CD4-positive, CD25-positive, alpha-beta regulatory T cell (primary cell): ENCODE results near the gene ABCB1. TPM values are rescaled to one million over a fixed set of nuclear protein-coding genes. Genes with fewer than 3 reads are reported as not detected.

Experiments used
- ATAC-seq, 2 donors: fragments of 150-1000 bp; cut with Tn5 transposase; one replicate each; pipeline ENCODE4 v1.10.0; 2021; ENCODE audit warnings: low read depth in 2 of 2, moderate number of reproducible peaks in 2 of 2, moderate library complexity in 1 of 2
- DNase-seq, 3 donors: peaks; one replicate each; pipeline versions ENCODE4 v3.0.0 to v3.0.0-alpha.2; 2012 to 2022; ENCODE audit warnings: mixed read lengths in 1 of 3
- H3K27ac ChIP-seq: one replicate; pipeline ENCODE4 v1.7.0; 2013; ENCODE audit warnings: mild to moderate bottlenecking, low read length; ENCODE audit not compliant: insufficient read depth, poor library complexity, severe bottlenecking
- H3K27me3 ChIP-seq: one replicate; pipeline ENCODE4 v1.7.0; 2013; ENCODE audit warnings: low read length; ENCODE audit not compliant: control insufficient read depth, insufficient read depth
- H3K36me3 ChIP-seq: one replicate; pipeline ENCODE4 v1.7.0; 2013; ENCODE audit warnings: mild to moderate bottlenecking, low read length, moderate library complexity; ENCODE audit not compliant: control insufficient read depth, insufficient read depth
- H3K4me1 ChIP-seq: 2 replicates; pipeline ENCODE4 v1.7.0; 2013; ENCODE audit warnings: mild to moderate bottlenecking, low read length; ENCODE audit not compliant: insufficient read depth, control insufficient read depth, poor library complexity, severe bottlenecking
- H3K4me3 ChIP-seq: one replicate; pipeline ENCODE4 v1.7.0; 2013; ENCODE audit warnings: low read depth, mild to moderate bottlenecking, low read length, moderate library complexity
- H3K9me3 ChIP-seq, 2 experiments: 1 replicate in 1 of 2; 2 replicates in 1 of 2; pipeline ENCODE4 v1.7.0; 2013; ENCODE audit warnings: low read length in 2 of 2, mild to moderate bottlenecking in 1 of 2, moderate library complexity in 1 of 2; ENCODE audit not compliant: control insufficient read depth in 2 of 2
- H3K27ac Mint-ChIP-seq, 3 donors: one replicate each; pipeline ENCODE4 v1.8.0; 2020 to 2022; ENCODE audit warnings: mild to moderate bottlenecking in 3 of 3, mixed read lengths in 3 of 3, moderate library complexity in 2 of 3
- H3K27me3 Mint-ChIP-seq: one replicate; pipeline ENCODE4 v1.8.0; 2022; ENCODE audit warnings: mild to moderate bottlenecking, mixed read lengths
- H3K36me3 Mint-ChIP-seq: one replicate; pipeline ENCODE4 v1.8.0; 2020; ENCODE audit warnings: mixed read lengths
- H3K4me1 Mint-ChIP-seq, 4 donors: one replicate each; pipeline ENCODE4 v1.8.0; 2020 to 2022; ENCODE audit warnings: mixed read lengths in 4 of 4, mild to moderate bottlenecking in 1 of 4
- H3K4me3 Mint-ChIP-seq, 4 donors: one replicate each; pipeline ENCODE4 v1.8.0; 2020 to 2022; ENCODE audit warnings: mild to moderate bottlenecking in 4 of 4, mixed read lengths in 4 of 4, moderate library complexity in 3 of 4
- H3K9me3 Mint-ChIP-seq, 7 donors: one replicate each; pipeline ENCODE4 v1.8.0; 2020 to 2022; ENCODE audit warnings: mixed read lengths in 7 of 7, mild to moderate bottlenecking in 3 of 7, moderate library complexity in 2 of 7
- polyA plus RNA-seq, 4 donors: library from polyadenylated mRNA; unstranded; fragments of 300-500 nt; fragmentation: Illumina TruSeq; gene quantifications; one replicate each; pipeline ENCODE4 v1.2.3, GENCODE V29; 2021
- total RNA-seq: library from RNA; stranded (reverse); gene quantifications from one replicate; pipeline ENCODE4 v1.2.3, GENCODE V29; 2022

ABCB1 gene
- total and polyA plus RNA-seq, 5 donors from 2014 or later: 0.06 to 2.0 (median 0.49) TPM

DNA sequence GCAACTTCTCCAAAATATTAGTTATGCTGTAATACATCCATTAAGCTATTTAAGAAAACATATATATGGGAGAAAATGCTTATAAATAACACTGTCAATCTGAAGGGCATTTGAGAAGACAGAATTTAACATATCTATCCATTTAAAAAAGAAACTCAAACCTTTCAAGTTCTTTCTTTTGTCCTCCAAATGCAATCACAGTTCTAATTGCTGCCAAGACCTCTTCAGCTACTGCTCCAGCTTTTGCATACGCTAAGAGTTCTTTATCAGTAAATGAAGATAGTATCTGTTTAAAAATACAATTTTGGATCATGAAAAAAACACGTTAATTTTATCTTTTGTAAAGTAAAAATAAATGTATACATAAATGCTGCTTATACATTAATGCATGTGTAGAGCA, 39.6 kb downstream of the ABCB1 start:
- Histone ChIP-seq H3K27ac (no peak overlapping the region), H3K27me3 (peaks cover 1% of the 10 kb centered on the region), H3K36me3 (no peaks in the 10 kb centered on the region), H3K9me3 (no peaks in the 10 kb centered on the region), H3K4me1 (no peaks in the 10 kb centered on the region), H3K4me3 (no peak overlapping the region)
- H3K4me1 Mint-ChIP-seq: no peaks in the 10 kb centered on the region
- no peak overlapping the region for H3K27ac Mint-ChIP-seq
- no peaks in the 10 kb centered on the region for H3K9me3 Mint-ChIP-seq
- DNase-seq: no peak
- peaks cover 9% of the 10 kb centered on the region for H3K27me3 Mint-ChIP-seq
- no peaks in the 10 kb centered on the region for H3K36me3 Mint-ChIP-seq
- no peak for ATAC-seq
- H3K4me3 Mint-ChIP-seq: no peak overlapping the region

DNA sequence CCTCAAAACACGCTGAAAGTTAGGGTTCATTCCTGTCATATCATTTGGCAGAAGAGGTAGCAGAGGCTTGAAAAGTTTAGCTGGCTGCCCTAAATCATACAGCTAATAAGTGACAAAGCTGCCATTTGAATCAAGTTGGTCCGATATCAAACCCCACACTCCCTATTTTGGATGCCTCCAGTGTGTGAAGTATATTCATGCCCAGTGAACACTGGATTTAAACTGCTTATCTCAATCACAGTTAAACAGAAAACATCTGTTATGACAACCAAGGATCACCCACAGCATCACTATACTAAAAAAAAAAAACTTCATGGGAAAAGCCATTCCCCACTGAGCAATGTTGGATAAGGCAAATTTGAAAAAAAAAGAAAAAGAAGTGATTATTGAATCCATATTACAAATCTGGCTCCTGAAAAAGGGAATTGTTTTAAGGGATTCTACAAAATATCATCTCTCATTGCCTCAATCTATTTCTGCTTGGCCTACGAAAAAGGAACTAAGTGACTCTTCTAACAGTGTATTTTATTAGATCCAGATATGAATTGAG, 48.3 kb downstream of the ABCB1 start:
- H3K4me1 Mint-ChIP-seq: no peaks in the 10 kb centered on the region
- Histone ChIP-seq H3K27ac (no peak overlapping the region), H3K27me3 (no peaks in the 10 kb centered on the region), H3K9me3 (no peaks in the 10 kb centered on the region), H3K4me1 (no peaks in the 10 kb centered on the region), H3K4me3 (no peak overlapping the region), H3K36me3 (no peaks in the 10 kb centered on the region)
- H3K27me3 Mint-ChIP-seq: no peaks in the 10 kb centered on the region
- DNase-seq: no peak
- H3K9me3 Mint-ChIP-seq: no peaks in the 10 kb centered on the region
- H3K36me3 Mint-ChIP-seq: no peaks in the 10 kb centered on the region
- no peak overlapping the region for H3K4me3 Mint-ChIP-seq
- no peak for ATAC-seq
- no peak overlapping the region for H3K27ac Mint-ChIP-seq

DNA sequence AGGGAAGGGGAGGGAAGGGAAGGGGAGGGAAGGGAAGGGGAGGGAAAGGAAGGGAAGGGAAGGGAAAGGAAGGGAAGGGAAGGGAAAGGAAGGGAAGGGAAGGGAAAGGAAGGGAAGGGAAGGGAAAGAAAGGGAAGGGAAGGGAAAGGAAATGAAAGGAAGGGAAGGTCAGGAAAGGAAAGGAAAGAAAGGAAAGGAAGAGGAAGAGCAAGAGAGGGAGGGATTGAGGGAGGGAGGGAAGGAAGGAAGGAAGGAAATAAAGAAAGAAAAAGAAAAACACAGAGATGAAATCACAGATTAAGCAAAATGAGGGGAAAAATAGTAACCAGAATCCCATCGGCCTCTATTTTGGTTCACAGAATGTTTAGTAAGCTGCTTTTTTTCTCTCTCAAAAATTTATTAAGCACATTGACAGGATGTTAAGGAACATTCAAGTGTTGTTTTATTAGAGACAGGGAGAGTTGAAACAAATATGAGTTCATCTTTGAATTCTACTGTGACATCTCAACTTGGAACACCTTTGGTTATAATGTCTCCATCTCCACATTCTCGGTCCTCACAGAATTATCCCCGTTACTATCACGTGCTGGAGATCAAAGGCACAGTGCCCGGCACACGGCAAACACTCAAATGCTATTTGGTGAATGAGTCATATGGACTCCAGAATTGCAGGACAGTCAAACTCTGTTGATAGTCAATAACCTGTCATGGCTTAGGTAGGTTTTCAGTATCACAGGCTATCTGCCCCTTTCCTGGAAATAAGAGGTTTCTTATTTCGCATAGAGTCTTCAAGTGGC, 52.4 kb downstream of the ABCB1 start:
- Histone ChIP-seq H3K27me3 (no peaks in the 10 kb centered on the region), H3K4me3 (no peak overlapping the region), H3K9me3 (no peaks in the 10 kb centered on the region), H3K4me1 (no peaks in the 10 kb centered on the region), H3K36me3 (no peaks in the 10 kb centered on the region), H3K27ac (no peak overlapping the region)
- H3K9me3 Mint-ChIP-seq: no peaks in the 10 kb centered on the region
- no peak overlapping the region for H3K27ac Mint-ChIP-seq
- H3K27me3 Mint-ChIP-seq: no peaks in the 10 kb centered on the region
- no peak for DNase-seq
- no peak for ATAC-seq
- no peaks in the 10 kb centered on the region for H3K4me1 Mint-ChIP-seq
- H3K4me3 Mint-ChIP-seq: no peak overlapping the region
- H3K36me3 Mint-ChIP-seq: no peaks in the 10 kb centered on the region

DNA sequence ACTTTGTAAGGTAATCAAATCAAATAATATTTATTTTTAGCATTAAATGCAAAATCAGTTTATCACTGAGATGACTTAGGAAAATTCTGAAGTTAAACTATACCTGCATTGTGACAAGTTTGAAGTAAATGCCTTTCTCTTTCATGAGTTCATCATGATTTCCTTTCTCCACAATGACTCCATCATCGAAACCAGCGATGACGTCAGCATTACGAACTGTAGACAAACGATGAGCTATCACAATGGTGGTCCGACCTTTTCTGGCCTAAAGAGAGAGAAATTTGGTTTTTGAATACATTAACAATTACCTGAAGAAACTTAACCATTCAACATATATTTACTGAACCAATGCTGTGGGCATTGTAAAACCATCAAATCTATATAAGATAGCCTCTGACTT, 54.9 kb downstream of the ABCB1 start:
- Mint-ChIP-seq H3K27me3 (no peaks in the 10 kb centered on the region), H3K4me1 (no peaks in the 10 kb centered on the region), H3K27ac (no peak overlapping the region), H3K4me3 (no peak overlapping the region), H3K9me3 (no peaks in the 10 kb centered on the region), H3K36me3 (no peaks in the 10 kb centered on the region)
- no peaks in the 10 kb centered on the region for H3K36me3 ChIP-seq
- DNase-seq (no peak), ATAC-seq (no peak)
- H3K27me3 ChIP-seq: no peaks in the 10 kb centered on the region
- no peaks in the 10 kb centered on the region for H3K9me3 ChIP-seq
- H3K27ac ChIP-seq: no peak overlapping the region
- no peak overlapping the region for H3K4me3 ChIP-seq
- no peaks in the 10 kb centered on the region for H3K4me1 ChIP-seq

DNA sequence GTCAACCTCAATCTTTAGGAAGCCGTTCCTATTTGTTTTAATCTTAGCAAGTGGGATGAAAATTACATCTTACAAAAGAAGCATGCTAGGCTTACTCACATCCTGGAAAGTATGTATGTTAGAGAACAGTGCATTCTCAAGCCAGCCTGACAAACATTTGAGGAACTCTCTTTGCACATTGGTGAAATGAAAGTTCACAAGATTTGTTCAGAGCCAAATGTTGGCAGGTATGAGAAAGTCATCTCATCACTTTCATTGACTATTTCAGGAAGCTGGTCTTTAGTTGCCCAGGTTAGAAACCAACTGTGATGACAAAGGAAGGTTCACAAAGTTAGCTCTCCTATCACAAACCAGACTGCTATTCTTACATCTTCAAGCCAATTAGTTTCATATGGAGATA, 57.1 kb downstream of the ABCB1 start:
- DNase-seq (no peak), ATAC-seq (no peak)
- Histone ChIP-seq H3K9me3 (no peaks in the 10 kb centered on the region), H3K4me1 (no peaks in the 10 kb centered on the region), H3K27me3 (no peaks in the 10 kb centered on the region), H3K4me3 (no peak overlapping the region), H3K36me3 (no peaks in the 10 kb centered on the region), H3K27ac (no peak overlapping the region)
- no peaks in the 10 kb centered on the region for H3K4me1 Mint-ChIP-seq
- no peaks in the 10 kb centered on the region for H3K36me3 Mint-ChIP-seq
- H3K9me3 Mint-ChIP-seq: no peaks in the 10 kb centered on the region
- no peak overlapping the region for H3K4me3 Mint-ChIP-seq
- no peaks in the 10 kb centered on the region for H3K27me3 Mint-ChIP-seq
- no peak overlapping the region for H3K27ac Mint-ChIP-seq

DNA sequence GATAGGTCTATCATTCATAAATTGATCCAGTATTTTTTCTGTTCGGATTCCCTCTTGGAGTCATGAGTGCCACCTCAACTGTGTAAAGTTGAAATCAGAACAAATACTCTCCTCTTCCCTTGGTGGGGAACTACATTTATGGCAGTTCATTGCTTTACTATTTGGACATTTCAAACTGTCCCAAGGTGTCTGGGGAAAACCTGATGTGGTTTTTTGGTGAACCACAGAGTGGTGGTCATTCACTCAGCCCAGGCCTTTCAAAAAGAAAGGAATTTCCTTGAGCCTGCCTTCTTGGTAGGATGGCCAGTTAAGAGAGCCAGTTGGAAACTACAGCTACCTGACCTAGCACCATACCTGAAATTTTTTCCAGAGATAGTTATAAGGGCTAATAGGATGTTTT, 59.0 kb downstream of the ABCB1 start:
- H3K4me3 Mint-ChIP-seq: no peak overlapping the region

DNA sequence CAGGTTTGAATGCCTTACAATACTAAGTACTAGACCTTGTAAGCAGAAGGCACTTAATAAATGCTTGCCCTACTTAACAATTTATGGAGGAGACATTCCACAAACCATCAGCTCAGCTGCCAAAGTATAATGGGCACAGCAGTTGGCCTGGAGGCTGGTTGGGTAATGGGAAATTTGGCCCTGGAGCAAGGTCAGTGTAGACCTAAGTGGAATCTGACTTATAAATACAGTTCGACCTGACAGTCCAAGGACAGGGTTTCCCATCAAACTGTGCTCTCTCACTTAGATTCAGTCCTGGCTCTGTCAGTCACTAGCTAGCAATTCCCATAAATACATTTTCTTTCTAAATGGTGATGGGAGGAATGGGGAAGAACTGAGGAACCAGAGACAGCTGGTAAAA, 62.6 kb downstream of the ABCB1 start:
- Histone ChIP-seq H3K27me3 (no peaks in the 10 kb centered on the region), H3K4me1 (no peaks in the 10 kb centered on the region), H3K27ac (no peak overlapping the region), H3K9me3 (no peaks in the 10 kb centered on the region), H3K36me3 (no peaks in the 10 kb centered on the region), H3K4me3 (no peak overlapping the region)
- Mint-ChIP-seq H3K27ac (no peak overlapping the region), H3K36me3 (no peaks in the 10 kb centered on the region), H3K9me3 (no peaks in the 10 kb centered on the region), H3K4me1 (no peaks in the 10 kb centered on the region), H3K4me3 (no peak overlapping the region), H3K27me3 (no peaks in the 10 kb centered on the region)
- ATAC-seq (no peak), DNase-seq (no peak)

More for the DNA sequence above, 59.0 kb downstream of the ABCB1 start:
- ATAC-seq (no peak), DNase-seq (no peak)
- no peaks in the 10 kb centered on the region for H3K36me3 Mint-ChIP-seq
- no peaks in the 10 kb centered on the region for H3K4me1 Mint-ChIP-seq
- no peak overlapping the region for H3K27ac Mint-ChIP-seq
- H3K27me3 Mint-ChIP-seq: no peaks in the 10 kb centered on the region
- Histone ChIP-seq H3K36me3 (no peaks in the 10 kb centered on the region), H3K9me3 (no peaks in the 10 kb centered on the region), H3K4me3 (no peak overlapping the region), H3K4me1 (no peaks in the 10 kb centered on the region), H3K27me3 (no peaks in the 10 kb centered on the region), H3K27ac (no peak overlapping the region)
- H3K9me3 Mint-ChIP-seq: no peaks in the 10 kb centered on the region

DNA sequence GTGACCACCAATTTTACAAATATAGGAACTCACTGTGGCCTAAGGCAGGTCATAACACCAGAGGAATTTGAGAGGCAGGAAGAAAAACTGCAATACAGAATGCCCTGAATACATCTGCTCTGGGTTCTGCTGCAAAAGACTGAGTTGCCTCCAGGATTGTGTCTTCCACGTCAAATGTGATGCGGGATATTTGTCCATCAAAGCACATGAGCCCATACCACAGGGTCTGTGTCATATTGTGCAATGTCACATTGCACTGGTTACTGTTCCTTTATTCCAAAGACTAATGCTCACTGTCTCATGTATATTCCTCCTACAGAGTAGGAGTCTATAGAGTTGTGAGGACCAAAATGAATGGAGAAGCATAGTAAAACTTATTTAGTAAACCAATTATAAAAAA, 66.6 kb downstream of the ABCB1 start:
- Histone ChIP-seq H3K4me1 (no peaks in the 10 kb centered on the region), H3K36me3 (no peaks in the 10 kb centered on the region), H3K27me3 (no peaks in the 10 kb centered on the region), H3K4me3 (no peak overlapping the region), H3K27ac (no peak overlapping the region), H3K9me3 (no peaks in the 10 kb centered on the region)
- Mint-ChIP-seq H3K27me3 (no peaks in the 10 kb centered on the region), H3K36me3 (no peaks in the 10 kb centered on the region), H3K4me3 (no peak overlapping the region), H3K4me1 (no peaks in the 10 kb centered on the region), H3K27ac (no peak overlapping the region), H3K9me3 (peaks cover 0 to 2% (median 0%) of the 10 kb centered on the region in 7 donors)
- no peak for ATAC-seq
- DNase-seq: no peak
